K562 (cell line): ENCODE results near the gene TMEM132C. TPM values are rescaled to one million over a fixed set of nuclear protein-coding genes. Genes with fewer than 3 reads are reported as not detected.

Source experiments
- ATAC-seq: fragments of 200-7000 bp; cut with Tn5 transposase; 3 replicates; pipeline ENCODE4 v1.9.1; 2020; ENCODE audit warnings: moderate library complexity
- BruUV-seq: library from RNA; stranded (reverse); fragments of 400-500 nt; replicated peaks from 2 replicates; lab custom pipeline; 2021; lab: Mats Ljungman, UMichigan
- CTCF ChIA-PET: fragments of 300-600 bp; formaldehyde crosslinking; extraction: SDS; loops from one replicate; lab custom pipeline; 2021; ENCODE audit warnings: low intra/inter-chr PET ratio; lab: Yijun Ruan, JAX
- POLR2A ChIA-PET: fragments of 300-600, 350-650 bp; sonication (Branson Sonifier 250); formaldehyde crosslinking; extraction: SDS; loops from one replicate; lab custom pipeline; 2021; ENCODE audit warnings: antibody characterized with exemption, inconsistent platforms; lab: Yijun Ruan, JAX
- DNase-seq, 4 experiments: peaks; one replicate each; pipeline versions ENCODE4 v3.0.0 to v3.0.0-alpha.2; 2011 to 2018; ENCODE audit warnings: low spot score in 3 of 4, mixed read lengths in 3 of 4; ENCODE audit errors: extremely low read depth in 1 of 4
- FAIRE-seq: peaks from 2 replicates; lab custom pipeline; 2011; peaks lifted over from hg19 to GRCh38; lab: Jason Lieb, UNC
- H2AFZ ChIP-seq: 2 replicates; pipeline ENCODE4 v1.6.0; 2011; ENCODE audit warnings: low read depth, low read length, control low read depth, inconsistent platforms
- H3K27ac ChIP-seq: fragments of 200-600 bp; 3 replicates; pipeline ENCODE4 v1.8.0; 2011; ENCODE audit warnings: low read depth, mild to moderate bottlenecking, control low read depth, inconsistent platforms, low read length, moderate library complexity, mixed read lengths; ENCODE audit errors: extremely low read depth
- H3K27me3 ChIP-seq, 2 experiments: fragments of 300-600 bp in 1 of 2; 2 replicates in 1 of 2; 3 replicates in 1 of 2; pipeline versions ENCODE4 v1.6.0 to v1.8.0; 2011; ENCODE audit warnings: inconsistent platforms in 2 of 2, low read length in 2 of 2, mild to moderate bottlenecking in 1 of 2, mixed read lengths in 1 of 2, moderate library complexity in 1 of 2; ENCODE audit not compliant: control insufficient read depth in 2 of 2, insufficient read depth in 2 of 2
- H3K36me3 ChIP-seq: fragments of 300-600 bp; 3 replicates; pipeline ENCODE4 v1.8.0; 2011; ENCODE audit warnings: mild to moderate bottlenecking, low read length, inconsistent platforms; ENCODE audit not compliant: control insufficient read depth, insufficient read depth
- H3K4me1 ChIP-seq, 2 experiments: fragments of 200-600 bp in 1 of 2; replicated peaks in 1 of 2; 2 replicates in 1 of 2; 3 replicates in 1 of 2; pipeline versions ENCODE4 v1.5.1 to v1.8.0; 2011; ENCODE audit warnings: inconsistent platforms in 2 of 2, low read length in 2 of 2, mild to moderate bottlenecking in 1 of 2, mixed read lengths in 1 of 2, moderate library complexity in 1 of 2; ENCODE audit not compliant: control insufficient read depth in 2 of 2, insufficient read depth in 2 of 2
- H3K4me2 ChIP-seq: 2 replicates; pipeline ENCODE4 v1.6.1; 2011; ENCODE audit warnings: low read length, control low read depth, inconsistent platforms, mixed read lengths; ENCODE audit not compliant: insufficient read depth
- H3K4me3 ChIP-seq: fragments of 200-600 bp; sonication (generic), shearing (Covaris generic); 2 replicates; pipeline ENCODE4 v1.5.1; 2016; ENCODE audit warnings: control low read depth, inconsistent platforms
- H3K79me2 ChIP-seq: fragments of 200-600 bp; 3 replicates; pipeline ENCODE4 v1.8.0; 2011; ENCODE audit warnings: low read length, inconsistent platforms; ENCODE audit not compliant: control insufficient read depth, insufficient read depth
- H3K9ac ChIP-seq, 2 experiments: 2 replicates each; pipeline versions ENCODE4 v1.6.0 to v1.6.1; 2011; ENCODE audit warnings: low read depth in 2 of 2, low read length in 2 of 2, control low read depth in 1 of 2, inconsistent platforms in 1 of 2, mild to moderate bottlenecking in 1 of 2, mixed read lengths in 1 of 2; ENCODE audit not compliant: insufficient read depth in 1 of 2
- H3K9me1 ChIP-seq: one replicate; pipeline ENCODE4 v1.6.0; 2011; ENCODE audit warnings: inconsistent platforms, mild to moderate bottlenecking, low read length, moderate library complexity; ENCODE audit not compliant: control insufficient read depth, insufficient read depth
- H3K9me3 ChIP-seq: replicated peaks from 2 replicates; pipeline ENCODE4 v1.5.1; 2011; ENCODE audit warnings: low read depth, low read length, inconsistent platforms; ENCODE audit not compliant: control insufficient read depth, insufficient read depth
- H4K20me1 ChIP-seq: replicated peaks from 2 replicates; pipeline ENCODE4 v1.6.1; 2011; ENCODE audit warnings: low read length, inconsistent platforms, mixed read lengths; ENCODE audit not compliant: control insufficient read depth, insufficient read depth
- GABPA ChIP-seq: fragments of 200-800 bp; sonication (Bioruptor generic); conservative IDR thresholded peaks from 2 replicates; pipeline ENCODE4 v1.6.1; 2016; ENCODE audit warnings: low read depth, missing genetic modification characterization, missing compliant biosample characterization
- SPI1 ChIP-seq: IDR thresholded peaks from 2 replicates; pipeline ENCODE4 v1.6.1; 2011; ENCODE audit warnings: low read depth, low read length, control low read depth, borderline replicate concordance
- ZNF217 ChIP-seq: sonication (generic); formaldehyde crosslinking; IDR thresholded peaks from 2 replicates; pipeline ENCODE4 v1.8.0; 2022; ENCODE audit warnings: mild to moderate bottlenecking, missing genetic modification reagents
- ZNF398 ChIP-seq: fragments of 250-450 bp; sonication (Bioruptor Pico); IDR thresholded peaks from 2 replicates; pipeline ENCODE4 v1.8.0; 2021; ENCODE audit warnings: moderate library complexity, mild to moderate bottlenecking, inconsistent platforms
- ZNF780A ChIP-seq: fragments of 250-450 bp; sonication (Bioruptor Pico); IDR thresholded peaks from 2 replicates; pipeline ENCODE4 v1.5.0; 2021; ENCODE audit warnings: mild to moderate bottlenecking
- WGBS: fragments of 100-300 bp; shearing (Covaris generic); methylation state at CpG from one replicate; pipeline ENCODE4 v1.1.6; 2016; ENCODE audit warnings: low coverage, mixed read lengths; ENCODE audit not compliant: insufficient coverage; ENCODE audit errors: missing lambda C conversion rate; 5-methylcytosine and 5-hydroxymethylcytosine counted together
- in situ Hi-C: fragments of 300-500 bp; cut with MboI; formaldehyde crosslinking; loops from 4 replicates; pipeline ENCODE4 v1.15.0; 2018; ENCODE audit warnings: inconsistent platforms, mixed read lengths
- intact Hi-C: fragments of 100-400 bp; cut with micrococcal nuclease; formaldehyde crosslinking; loops from 2 replicates; pipeline ENCODE4 v1.14.2; 2022
- polyA plus RNA-seq, 8 experiments: library from polyadenylated mRNA; depleted of rRNA in 4 of 8; stranded (reverse) in 5 of 8; unstranded in 3 of 8; fragments of >200 nt; fragmentation: Nextera tagmentation in 2 of 8; fragmentation: Illumina TruSeq in 1 of 8; extraction: Ambion mirVana in 2 of 8; extraction: Trizol in 1 of 8; gene quantifications; 2 replicates each; pipeline versions ENCODE4 v1.2.1 to v1.2.3, GENCODE V29; 2011 to 2014; ENCODE audit warnings: inconsistent platforms in 1 of 8, missing spikeins in 1 of 8
- total RNA-seq, 7 experiments: library from RNA; depleted of rRNA in 6 of 7; stranded (reverse); fragments of >200 nt in 6 of 7; fragmentation: Illumina TruSeq in 2 of 7; extraction: Trizol in 2 of 7; gene quantifications; 2 replicates each; pipeline versions ENCODE4 v1.2.1 to v1.2.3, GENCODE V29; 2011 to 2021; ENCODE audit warnings: low replicate concordance in 1 of 7

TMEM132C gene
- total and polyA plus RNA-seq, 9 of the 15 experiments (the other 6 are each of a cell fraction or from before 2014, with no cell fraction given), result not detected

DNA sequence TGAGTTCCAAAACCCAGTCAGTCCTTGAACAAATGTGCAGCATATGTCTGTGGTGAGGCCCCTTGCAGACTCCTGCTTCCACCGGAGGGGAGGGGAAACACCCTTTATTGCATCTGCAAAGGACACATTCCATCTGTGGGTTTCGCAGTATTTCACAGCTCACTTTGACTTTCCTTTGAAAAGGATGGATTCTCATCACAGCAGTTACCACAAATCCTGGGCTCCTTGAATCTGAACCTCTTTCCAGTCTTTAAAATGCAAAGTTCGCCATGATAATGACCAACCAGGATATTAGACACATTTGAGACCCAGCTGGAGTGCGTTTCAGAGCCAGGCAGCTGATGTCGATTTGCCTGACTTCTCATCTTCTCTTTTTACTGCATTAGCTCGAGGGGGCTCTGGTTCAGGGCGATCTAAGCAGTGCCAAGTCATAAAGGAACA, 314.4 kb downstream of the TMEM132C start:
- Histone ChIP-seq H3K9me3 (no peaks in the 10 kb centered on the region), H3K36me3 (no peaks in the 10 kb centered on the region), H3K79me2 (no peaks in the 10 kb centered on the region), H3K27ac (no peak overlapping the region), H3K4me3 (no peak overlapping the region), H2AFZ (no peak overlapping the region), H3K9me1 (no peaks in the 10 kb centered on the region), H4K20me1 (no peaks in the 10 kb centered on the region), H3K27me3 (no peaks in the 10 kb centered on the region), H3K4me2 (no peak overlapping the region), H3K9ac (no peak overlapping the region), H3K4me1 (no peaks in the 10 kb centered on the region)
- ChIA-PET CTCF (no interaction called here), POLR2A (no interaction called here)
- DNase-seq (no peak), ATAC-seq (no peak), FAIRE-seq (no peak)
- TF ChIP-seq ZNF217 (CRISPR knock-in tag) (no peak), GABPA (tag) (no peak), ZNF780A (CRISPR knock-in tag) (no peak), SPI1 (no peak), ZNF398 (CRISPR knock-in tag) (no peak)
- no TSS peak for BruUV-seq
- WGBS, result 1% methylated on average over 7 of the region's 7 CpGs
- in situ Hi-C loops, result no loop called here
- intact Hi-C loops, result no loop called here
